KOPT-K1 (cell line): Measurements from ENCODE around the gene ZNF384.
A peak's percentile ranks its signal among the peaks of the same experiment; 100 is the strongest.

Experiments used
- H3K27ac ChIP-seq: fragments of 200-600 bp; sonication (generic); 2 replicates; pipeline ENCODE4 v1.5.1; 2016; ENCODE audit warnings: antibody characterized with exemption, mild to moderate bottlenecking, low read depth, low read length; ENCODE audit not compliant: poor library complexity, severe bottlenecking
- H3K36me3 ChIP-seq: fragments of 200-600 bp; sonication (generic); 2 replicates; pipeline ENCODE4 v1.5.1; 2017; ENCODE audit warnings: antibody characterized with exemption, mild to moderate bottlenecking, low read length, moderate library complexity; ENCODE audit not compliant: insufficient read depth
- H3K9me3 ChIP-seq: fragments of 200-600 bp; sonication (generic); 2 replicates; pipeline ENCODE4 v1.5.1; 2017; ENCODE audit warnings: antibody characterized with exemption, low read length, mild to moderate bottlenecking; ENCODE audit not compliant: insufficient read depth, poor library complexity, severe bottlenecking

ZNF384 gene

DNA sequence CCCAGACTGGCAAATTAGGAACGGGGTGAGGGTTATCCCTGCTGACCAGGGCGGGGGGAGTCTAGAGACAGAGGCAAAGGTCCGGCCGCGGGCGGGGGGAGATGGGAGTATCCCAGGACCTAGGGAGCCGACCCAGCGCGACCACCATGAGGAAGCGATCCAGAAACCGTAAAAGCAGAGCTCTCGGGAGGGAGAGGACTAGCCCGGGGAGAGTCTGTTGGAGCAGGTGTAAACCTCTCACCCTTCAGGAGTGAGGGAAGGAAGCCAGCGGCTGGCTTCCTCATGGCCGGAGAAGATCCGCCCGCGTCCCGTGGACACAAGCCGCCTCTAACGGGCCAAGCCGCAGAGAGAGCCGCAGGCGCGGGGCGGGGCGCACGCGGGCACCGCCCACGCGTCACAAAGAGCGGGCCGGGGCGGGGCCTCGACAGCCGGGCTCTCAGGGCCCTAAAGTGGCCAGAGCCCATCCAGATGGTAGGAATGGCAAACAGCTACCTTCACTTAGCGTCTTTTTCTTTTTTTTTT is 42.0 kb downstream of the ZNF384 start, which contains the start of gene ACRBP:
ACRBP (minus strand) TSS at position 350 of the 522 bp plus-strand sequence; CDS start at position 284, 66 bp downstream.
- Histone ChIP-seq H3K9me3 (no peaks in the 10 kb centered on the region), H3K27ac (no peak within 1 kb of the TSS), H3K36me3 (peaks cover 40% of the 10 kb centered on the region)

DNA sequence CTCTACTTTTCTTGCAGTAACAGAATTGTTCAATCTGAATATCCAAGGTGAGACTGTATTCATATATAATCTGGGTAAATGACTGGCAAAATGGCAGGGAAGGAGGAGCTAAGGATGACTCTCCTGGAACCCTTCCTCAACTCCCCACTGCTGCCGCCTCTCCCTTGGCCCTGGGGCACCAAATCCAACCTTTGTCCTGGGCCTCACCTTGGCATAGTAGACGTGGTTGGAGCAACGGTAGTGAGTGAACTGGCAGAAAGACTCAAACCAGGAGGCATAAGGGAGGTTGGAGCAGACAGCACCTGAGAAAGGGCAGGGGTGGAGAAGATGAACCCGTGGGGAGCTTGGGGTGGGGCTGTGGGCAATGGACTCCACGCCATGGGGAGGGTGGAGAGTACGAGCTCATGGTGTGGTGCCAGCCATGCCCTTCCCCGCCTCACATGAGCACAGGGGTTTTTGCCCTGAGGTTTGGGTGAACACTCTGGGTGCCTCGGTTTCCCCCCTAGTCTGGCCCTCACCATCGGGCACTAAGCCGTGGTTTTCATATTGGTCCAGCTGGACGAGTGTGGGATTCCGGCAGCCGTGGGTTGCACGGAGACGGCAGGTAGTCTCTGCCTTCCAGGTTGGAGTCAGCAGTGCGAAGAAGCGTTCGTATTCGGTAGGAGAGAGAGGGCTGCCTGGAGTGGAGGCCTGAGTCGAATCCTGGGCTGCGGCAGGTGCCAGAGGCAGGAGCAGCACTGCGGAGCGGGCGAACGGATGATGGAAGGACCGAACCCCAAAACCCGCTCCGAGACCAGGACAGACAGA is 42.7 kb downstream of the ZNF384 start:
- Histone ChIP-seq H3K9me3 (no peaks in the 10 kb centered on the region), H3K27ac (no peak overlapping the region), H3K36me3 (peaks cover 34% of the 10 kb centered on the region)

DNA sequence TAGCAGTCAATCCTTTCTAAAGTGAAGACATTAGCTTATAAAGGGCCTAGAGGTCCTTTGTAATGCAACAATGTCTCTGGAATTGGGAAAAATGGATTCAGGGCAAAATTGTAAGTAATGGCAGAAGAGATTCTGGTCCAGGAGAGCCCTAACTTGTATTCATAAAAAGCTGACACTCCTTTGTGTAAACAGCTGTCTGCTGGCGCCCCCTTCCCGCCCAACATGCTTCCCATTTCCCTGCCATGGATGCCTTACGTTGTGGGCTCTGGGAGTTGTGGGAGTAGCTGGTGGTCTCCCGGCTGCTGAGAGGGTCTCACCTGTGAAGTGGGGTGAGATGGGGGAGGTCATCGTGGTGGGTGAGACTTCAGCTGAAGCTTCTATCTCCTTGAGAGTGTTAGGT is 44.3 kb downstream of the ZNF384 start:
- Histone ChIP-seq H3K27ac (peak overlapping the region; percentile 62), H3K9me3 (no peaks in the 10 kb centered on the region), H3K36me3 (peaks cover 18% of the 10 kb centered on the region; the same call in 1 of the 2 replicates)

DNA sequence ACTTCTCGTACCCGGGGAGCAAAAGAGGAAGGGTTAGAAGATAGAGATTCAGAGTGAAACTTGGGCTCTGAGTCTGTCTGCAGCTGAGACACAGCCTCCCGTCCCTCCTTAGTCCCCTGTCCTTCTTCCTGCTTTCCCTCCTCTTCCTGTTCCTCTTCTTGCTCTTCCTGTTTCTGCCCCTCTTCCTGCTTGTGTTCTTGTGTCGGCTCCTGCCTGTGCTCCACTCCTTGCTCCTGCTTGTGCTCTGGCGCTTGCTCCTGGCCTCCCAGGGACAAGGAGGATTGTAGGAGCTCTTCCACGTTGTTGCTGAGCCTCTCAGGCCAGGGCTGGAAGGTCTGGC is 44.9 kb downstream of the ZNF384 start:
- Histone ChIP-seq H3K36me3 (peaks cover 17% of the 10 kb centered on the region; the same call in 1 of the 2 replicates), H3K9me3 (no peaks in the 10 kb centered on the region), H3K27ac (peak overlapping the region; percentile 62)

DNA sequence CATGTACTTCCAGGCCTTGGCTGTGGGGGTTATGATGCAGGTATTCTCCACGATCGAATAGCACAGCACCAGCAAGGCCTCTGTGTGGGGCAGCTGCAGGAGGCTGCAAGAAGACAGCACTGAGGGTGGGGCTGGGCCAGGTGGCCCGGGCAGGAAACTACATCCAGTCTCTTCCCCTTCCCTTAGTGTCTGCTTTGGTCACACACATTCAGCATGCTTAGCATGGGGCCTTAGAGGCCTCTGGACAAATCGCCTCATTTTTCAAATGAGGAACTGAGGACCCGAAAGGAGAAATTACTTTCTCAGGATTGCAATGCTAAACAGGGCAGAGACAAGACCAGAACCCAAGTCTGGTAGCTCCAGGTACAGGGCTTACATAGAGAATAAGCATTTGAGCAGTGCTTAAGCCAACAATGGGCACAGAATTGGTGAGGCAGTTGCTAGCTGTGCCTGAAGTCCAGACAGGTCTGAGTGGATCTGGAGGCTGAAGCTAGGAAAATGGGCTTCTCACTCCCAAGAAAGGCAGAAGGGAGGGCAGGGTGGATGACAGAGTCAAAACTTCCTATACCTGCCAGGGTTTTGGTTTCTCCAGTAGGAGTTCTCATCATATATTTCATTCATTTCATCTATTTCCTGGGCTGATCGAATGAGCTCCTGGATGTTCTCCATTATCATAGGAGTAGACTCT is 45.5 kb downstream of the ZNF384 start:
- peak overlapping the region; percentile 62 for H3K27ac ChIP-seq
- no peaks in the 10 kb centered on the region for H3K9me3 ChIP-seq
- peaks cover 17% of the 10 kb centered on the region; the same call in 1 of the 2 replicates for H3K36me3 ChIP-seq

DNA sequence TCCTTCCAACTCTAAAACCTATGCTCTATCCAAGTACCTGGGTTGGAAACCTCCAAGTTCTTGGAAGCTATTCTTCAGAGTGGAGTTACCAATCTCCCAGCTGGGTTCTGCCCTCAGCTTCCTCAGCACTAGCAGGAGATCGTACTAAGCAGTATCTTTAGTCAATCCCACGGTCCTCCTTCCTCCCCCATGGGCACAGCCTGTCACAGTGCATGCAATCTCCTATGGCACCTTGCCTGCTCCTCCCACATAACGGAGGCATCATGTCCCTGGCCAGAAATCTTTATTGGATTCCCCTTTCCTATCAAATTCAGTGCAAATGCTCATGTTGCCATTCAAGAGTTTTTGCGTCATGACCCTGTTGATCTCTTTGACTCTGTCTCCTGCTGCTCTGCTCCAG is 48.0 kb downstream of the ZNF384 start:
- Histone ChIP-seq H3K27ac (no peak overlapping the region), H3K36me3 (no peaks in the 10 kb centered on the region), H3K9me3 (no peaks in the 10 kb centered on the region)

DNA sequence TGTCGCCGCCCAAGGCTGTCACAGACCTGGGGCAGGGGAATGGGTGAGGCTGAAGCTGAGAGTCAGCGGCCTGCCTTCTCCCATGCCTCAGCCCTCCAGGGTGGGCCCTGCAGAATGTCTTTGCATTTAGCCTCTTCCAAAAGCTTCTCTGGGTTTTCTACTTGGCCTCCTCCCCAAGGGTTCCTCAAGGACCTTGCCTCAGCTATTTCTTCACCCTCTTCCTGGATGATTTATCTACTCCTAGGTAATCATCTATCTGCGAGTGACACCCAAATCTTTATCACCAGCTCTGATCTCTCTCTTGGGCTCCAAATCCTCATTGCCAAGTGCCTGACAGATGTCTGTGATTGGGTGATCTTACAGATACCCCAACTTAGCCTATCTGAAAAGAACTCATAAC is 48.7 kb downstream of the ZNF384 start:
- H3K27ac ChIP-seq = no peak overlapping the region
- no peaks in the 10 kb centered on the region for H3K36me3 ChIP-seq
- no peaks in the 10 kb centered on the region for H3K9me3 ChIP-seq

DNA sequence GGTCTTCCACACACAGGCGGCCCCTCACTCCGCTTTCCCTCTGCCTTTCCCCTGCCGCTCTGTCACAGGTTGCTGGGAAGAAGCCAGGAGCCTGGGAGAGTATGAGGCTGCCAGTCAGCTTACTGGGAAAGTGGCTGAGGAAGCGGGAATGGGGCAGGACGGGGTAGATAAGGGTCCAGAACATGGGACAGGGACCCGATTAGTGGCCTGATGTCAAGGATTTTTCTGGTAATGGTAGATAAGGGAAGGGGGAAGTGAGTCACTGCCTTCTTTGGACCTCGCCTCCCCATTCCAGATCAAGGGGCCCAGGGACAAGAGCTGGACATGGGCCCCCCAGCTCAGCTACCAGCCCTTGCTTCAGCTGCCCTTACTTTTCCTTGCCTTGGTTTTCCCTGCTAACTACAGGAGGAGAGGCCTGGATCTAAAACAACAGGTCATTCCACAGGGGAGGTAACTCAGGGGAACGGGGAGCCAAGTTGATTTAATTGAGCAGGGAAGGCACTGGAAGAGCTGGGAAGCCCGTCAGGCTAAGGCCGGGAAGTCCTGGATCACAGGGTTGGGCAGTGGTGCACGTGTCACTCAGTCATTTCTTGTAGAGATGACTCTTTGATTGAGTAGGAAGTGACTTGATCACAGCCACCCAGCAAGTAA is 49.9 kb downstream of the ZNF384 start:
- peak overlapping the region; percentile 56 for H3K27ac ChIP-seq
- no peaks in the 10 kb centered on the region for H3K9me3 ChIP-seq
- no peaks in the 10 kb centered on the region for H3K36me3 ChIP-seq

DNA sequence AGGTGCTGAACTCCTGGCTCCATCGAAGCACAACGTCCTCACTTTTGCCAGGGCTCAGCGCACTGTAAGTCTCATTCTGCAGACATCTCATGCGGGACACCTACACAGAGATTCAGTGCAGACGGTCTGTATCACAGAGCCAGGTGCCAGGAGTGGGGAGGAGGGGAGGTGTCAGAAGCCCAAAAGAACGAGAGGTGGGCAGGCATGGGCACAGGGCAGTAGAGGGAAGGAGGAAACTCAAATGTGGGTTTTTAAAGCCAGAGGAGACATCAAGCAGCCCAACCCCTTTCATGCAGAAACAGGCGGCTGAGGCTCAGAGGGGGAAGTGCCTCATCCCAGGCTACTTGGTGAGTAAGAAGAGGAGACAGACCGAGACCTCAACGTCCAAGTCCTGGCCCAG is 50.9 kb downstream of the ZNF384 start:
- Histone ChIP-seq H3K36me3 (no peaks in the 10 kb centered on the region), H3K9me3 (no peaks in the 10 kb centered on the region), H3K27ac (peak overlapping the region; percentile 56)

DNA sequence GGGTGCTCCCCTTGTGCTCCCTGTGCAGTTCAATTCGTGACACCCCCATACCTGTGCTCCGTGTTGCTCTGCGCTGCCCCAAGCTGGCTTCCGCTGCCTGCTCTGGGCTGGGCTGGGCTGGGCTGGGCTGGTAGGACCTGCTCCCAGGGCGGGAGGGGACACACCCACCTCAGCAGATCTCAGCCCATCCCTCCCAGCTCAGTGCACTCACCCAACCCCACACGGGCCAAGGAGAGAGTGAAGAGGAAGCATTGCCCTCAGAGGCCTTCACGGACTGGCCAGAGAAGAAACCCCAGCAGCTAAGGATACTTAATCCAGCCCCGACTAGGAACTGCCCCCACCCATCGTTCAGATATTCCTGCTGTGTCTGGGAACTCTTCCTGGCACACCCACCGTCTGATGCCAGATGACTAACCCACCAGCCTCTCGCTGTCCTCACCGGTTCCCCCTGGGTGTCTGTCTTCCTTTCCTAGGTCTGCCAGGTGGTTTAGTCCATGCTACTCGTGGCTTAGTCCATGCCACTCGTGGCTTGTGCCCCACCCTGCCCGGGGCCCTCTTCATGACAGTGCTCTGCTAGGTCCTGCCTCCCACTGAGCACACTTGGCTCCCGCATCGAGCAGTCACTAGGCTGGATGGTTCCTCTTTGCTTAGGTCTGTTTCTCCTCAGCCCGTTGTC is 53.2 kb downstream of the ZNF384 start, which contains the start of gene LPAR5:
LPAR5 (minus strand) TSS at position 104 of the 676 bp plus-strand sequence. CDS start 14,711 bp downstream, outside the sequence.
- peak within 1 kb of the TSS; percentile 93 for H3K27ac ChIP-seq
- H3K9me3 ChIP-seq = no peaks in the 10 kb centered on the region
- no peaks in the 10 kb centered on the region for H3K36me3 ChIP-seq

DNA sequence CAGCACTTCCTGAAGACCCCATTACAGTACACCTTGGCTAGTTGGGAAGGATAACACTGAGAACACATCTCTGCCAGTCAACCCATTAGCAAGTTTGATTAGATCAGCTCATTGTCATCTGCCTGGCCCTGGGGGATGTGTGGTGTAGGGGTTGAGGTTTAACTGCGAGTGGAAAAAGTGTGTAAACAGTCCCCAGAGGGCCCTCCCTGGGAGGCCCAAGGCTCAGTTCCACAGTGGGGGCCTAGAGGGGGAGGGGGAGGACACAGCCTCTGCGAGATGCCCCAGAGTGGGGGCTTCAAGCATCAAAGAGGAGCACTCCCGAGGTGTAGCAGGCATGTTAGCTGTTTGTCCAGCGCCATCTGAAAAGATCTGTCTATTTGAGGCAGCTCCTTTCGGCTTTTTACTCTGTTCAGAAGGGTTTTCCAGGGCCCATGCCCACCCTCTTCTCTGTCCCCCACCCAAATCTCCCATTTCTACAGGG is 53.8 kb downstream of the ZNF384 start:
- Histone ChIP-seq H3K27ac (peak overlapping the region; percentile 93), H3K9me3 (no peaks in the 10 kb centered on the region), H3K36me3 (no peaks in the 10 kb centered on the region)

DNA sequence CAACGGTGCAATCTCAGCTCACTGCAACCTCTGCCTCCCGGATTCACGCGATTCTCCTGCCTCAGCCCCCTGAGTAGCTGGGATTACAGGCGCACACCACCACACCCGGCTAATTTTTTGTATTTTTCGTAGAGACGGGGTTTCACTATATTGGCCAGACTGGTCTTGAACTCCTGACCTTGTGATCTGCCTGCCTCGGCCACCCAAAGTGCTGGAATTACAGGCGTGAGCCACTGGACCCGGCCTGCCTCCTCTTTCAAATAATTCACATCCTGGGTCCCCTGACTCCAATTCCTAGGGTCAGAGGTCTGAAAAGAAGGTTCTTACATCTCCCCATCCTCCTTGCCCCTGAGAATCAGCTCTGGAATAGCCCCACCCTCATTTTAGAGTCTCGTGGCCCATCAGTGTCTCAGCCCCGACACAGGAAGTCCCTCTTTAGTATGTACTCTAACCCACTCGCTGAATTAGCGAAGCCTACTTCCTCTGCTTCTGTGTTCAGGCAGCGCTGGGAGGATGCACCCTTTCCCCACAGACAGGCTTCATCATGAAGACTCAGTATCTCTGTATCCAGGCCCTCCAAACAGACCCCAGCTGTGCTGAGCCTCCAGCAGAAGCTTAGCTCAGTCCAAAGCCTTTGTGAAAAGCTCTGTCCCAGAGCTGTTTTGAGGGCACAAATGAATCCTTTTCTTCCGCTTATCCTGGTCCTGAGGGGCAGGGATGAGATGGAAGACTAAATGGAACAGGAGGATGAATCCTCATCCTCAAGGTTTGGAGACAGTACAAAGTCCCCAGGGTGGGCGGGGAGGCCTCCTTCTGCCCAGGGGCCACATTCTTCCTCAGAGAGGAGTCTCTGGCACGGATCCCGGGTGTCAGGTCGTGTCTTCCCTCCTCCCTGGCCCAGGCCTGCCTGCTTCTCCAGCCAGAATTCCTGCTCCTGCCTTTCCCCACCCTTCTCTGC is 56.9 kb downstream of the ZNF384 start:
- H3K27ac ChIP-seq = peak overlapping the region; percentile 93
- no peaks in the 10 kb centered on the region for H3K9me3 ChIP-seq
- no peaks in the 10 kb centered on the region for H3K36me3 ChIP-seq

DNA sequence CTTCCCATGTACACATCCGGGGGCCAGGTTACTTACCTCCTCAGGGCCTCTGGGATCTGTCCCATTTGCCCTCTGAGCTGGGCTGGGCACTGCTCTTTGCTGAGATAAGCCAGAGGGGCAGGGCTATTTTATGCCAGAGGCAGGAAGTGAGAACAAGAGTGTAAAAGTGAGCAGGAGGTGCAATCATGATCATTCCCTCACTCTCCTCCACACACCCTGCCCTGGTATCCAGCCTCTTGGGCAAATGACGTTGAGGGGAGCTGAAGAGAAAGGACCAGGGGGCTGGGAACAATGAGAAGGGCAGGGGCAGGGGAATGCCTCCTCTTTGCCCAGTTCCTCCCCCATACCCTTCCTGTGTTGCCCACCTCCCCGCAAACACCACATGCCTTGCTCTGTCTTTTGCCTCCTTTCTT is 57.6 kb downstream of the ZNF384 start:
- H3K36me3 ChIP-seq = no peaks in the 10 kb centered on the region
- H3K9me3 ChIP-seq = no peaks in the 10 kb centered on the region
- peak overlapping the region; percentile 93 for H3K27ac ChIP-seq
